Kasumi-1 (cell line): ENCODE data around the gene LEO1.

Experiments
- DNase-seq, 2 experiments: peaks; one replicate each; lab custom pipeline; 2025; lab: John Stamatoyannopoulos, UW

The LEO1 gene

GRCh38 chr15:51931016-51931415, 40.6 kb downstream of the LEO1 start:
- no peak for DNase-seq

- no peak for DNase-seq
Measured at GRCh38 chr15:51926809-51927208, 44.8 kb downstream of the LEO1 start.

GRCh38 chr15:51924156-51925068, 47.2 kb downstream of the LEO1 start:
- no peak for DNase-seq

GRCh38 chr15:51917493-51917892, 54.1 kb downstream of the LEO1 start:
- DNase-seq = peak; percentile 21 to 33

- no peak for DNase-seq
Measured at GRCh38 chr15:51912528-51912927, 59.0 kb downstream of the LEO1 start.

- DNase-seq = no peak
Measured at GRCh38 chr15:51909584-51909983, 62.0 kb downstream of the LEO1 start.

GRCh38 chr15:51908316-51908715, 63.3 kb downstream of the LEO1 start:
- DNase-seq = no peak

GRCh38 chr15:51907136-51907862, 64.3 kb downstream of the LEO1 start:
- no peak for DNase-seq

- DNase-seq = no peak
Measured at GRCh38 chr15:51904931-51905330, 66.6 kb downstream of the LEO1 start.

GRCh38 chr15:51904421-51904820, 67.2 kb downstream of the LEO1 start:
- no peak for DNase-seq

- no peak for DNase-seq
Measured at GRCh38 chr15:51889486-51889885, 82.1 kb downstream of the LEO1 start.

GRCh38 chr15:51888593-51889195, 82.9 kb downstream of the LEO1 start:
- DNase-seq = peak; percentile 21 to 70
